Measurements from ENCODE around the gene PRRT4.
A peak's percentile ranks its signal among the peaks of the same experiment; 100 is the strongest.

PRRT4 gene

GRCh38 chr7:128307061-128307460 lies 54.4 kb downstream of the PRRT4 start:
- H3K4me3 ChIP-seq (ENCODE audit: low read depth, low read length): no peak overlapping the region
- peaks cover 70% of the 10 kb centered on the region for H3K36me3 ChIP-seq
- H3K27me3 ChIP-seq: no peaks in the 10 kb centered on the region
- DNase-seq: no peak
- no peaks in the 10 kb centered on the region for H3K9me3 ChIP-seq
- TF ChIP-seq, protein P1, sequence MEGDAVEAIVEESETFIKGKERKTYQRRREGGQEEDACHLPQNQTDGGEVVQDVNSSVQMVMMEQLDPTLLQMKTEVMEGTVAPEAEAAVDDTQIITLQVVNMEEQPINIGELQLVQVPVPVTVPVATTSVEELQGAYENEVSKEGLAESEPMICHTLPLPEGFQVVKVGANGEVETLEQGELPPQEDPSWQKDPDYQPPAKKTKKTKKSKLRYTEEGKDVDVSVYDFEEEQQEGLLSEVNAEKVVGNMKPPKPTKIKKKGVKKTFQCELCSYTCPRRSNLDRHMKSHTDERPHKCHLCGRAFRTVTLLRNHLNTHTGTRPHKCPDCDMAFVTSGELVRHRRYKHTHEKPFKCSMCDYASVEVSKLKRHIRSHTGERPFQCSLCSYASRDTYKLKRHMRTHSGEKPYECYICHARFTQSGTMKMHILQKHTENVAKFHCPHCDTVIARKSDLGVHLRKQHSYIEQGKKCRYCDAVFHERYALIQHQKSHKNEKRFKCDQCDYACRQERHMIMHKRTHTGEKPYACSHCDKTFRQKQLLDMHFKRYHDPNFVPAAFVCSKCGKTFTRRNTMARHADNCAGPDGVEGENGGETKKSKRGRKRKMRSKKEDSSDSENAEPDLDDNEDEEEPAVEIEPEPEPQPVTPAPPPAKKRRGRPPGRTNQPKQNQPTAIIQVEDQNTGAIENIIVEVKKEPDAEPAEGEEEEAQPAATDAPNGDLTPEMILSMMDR (IDR thresholded peaks at IDR 0.05; ENCODE audit: low read depth, low read length): no peak
- no peaks in the 10 kb centered on the region; the same call in 1 of the 2 replicates for H3K4me1 ChIP-seq

GRCh38 chr7:128304212-128304611 lies 57.3 kb downstream of the PRRT4 start:
- no peak for DNase-seq
- Histone ChIP-seq H3K9me3 (no peaks in the 10 kb centered on the region), H3K36me3 (peaks cover 47% of the 10 kb centered on the region), H3K4me3 (ENCODE audit: low read depth, low read length) (no peak overlapping the region), H3K27me3 (no peaks in the 10 kb centered on the region), H3K4me1 (peaks cover 5% of the 10 kb centered on the region)
- TF ChIP-seq, protein P1 (IDR thresholded peaks at IDR 0.05; ENCODE audit: low read depth, low read length): no peak

GRCh38 chr7:128303643-128304042 lies 57.8 kb downstream of the PRRT4 start:
- Histone ChIP-seq H3K9me3 (no peaks in the 10 kb centered on the region), H3K4me3 (ENCODE audit: low read depth, low read length) (no peak overlapping the region), H3K27me3 (no peaks in the 10 kb centered on the region), H3K4me1 (peaks cover 5% of the 10 kb centered on the region), H3K36me3 (peaks cover 43% of the 10 kb centered on the region)
- TF ChIP-seq, protein P1 (IDR thresholded peaks at IDR 0.05; ENCODE audit: low read depth, low read length): no peak
- DNase-seq: no peak

DNA sequence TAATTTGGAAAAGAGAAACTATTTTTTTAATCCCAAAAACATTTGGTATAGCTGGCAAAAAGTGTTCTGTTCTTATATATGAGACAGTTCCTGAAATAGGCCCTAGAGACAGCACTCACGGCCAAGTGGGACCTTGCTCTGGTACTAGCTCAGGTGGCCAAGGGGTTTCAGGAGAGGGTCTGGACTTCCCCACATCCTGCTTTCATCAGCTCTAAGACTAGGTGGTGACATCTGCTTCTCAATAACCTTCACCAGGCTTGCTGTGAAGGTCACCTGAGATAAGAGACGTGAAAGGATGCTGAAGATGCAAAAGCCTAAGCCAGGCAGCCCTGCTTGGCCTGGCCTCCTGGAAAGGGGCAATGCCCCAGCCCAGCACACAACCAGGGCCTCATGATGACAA lies 58.4 kb downstream of the PRRT4 start:
- TF ChIP-seq, protein P1 (IDR thresholded peaks at IDR 0.05; ENCODE audit: low read depth, low read length): no peak
- H3K36me3 ChIP-seq: peaks cover 38% of the 10 kb centered on the region

DNA sequence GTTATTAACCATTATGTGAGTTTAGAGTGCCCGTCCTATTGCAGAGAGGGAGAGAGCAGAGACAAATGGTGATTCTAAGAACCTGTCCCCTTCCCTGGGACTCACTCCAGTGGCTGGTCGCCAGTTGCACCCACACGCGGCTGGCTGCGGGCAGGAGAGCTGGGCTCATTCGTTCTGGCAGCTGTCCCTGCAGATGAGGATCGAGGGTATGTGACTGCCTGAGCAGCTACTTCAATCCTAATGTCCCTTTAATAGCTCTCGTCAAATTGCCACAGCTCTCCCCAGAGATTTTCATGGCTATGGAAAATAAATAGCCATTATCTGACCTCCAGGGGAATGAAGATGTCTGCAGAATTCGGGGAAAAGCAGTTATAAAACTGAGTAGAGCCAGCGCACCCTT lies 59.4 kb downstream of the PRRT4 start:
- H3K36me3 ChIP-seq: peaks cover 28% of the 10 kb centered on the region
- TF ChIP-seq, protein P1 (IDR thresholded peaks at IDR 0.05; ENCODE audit: low read depth, low read length): no peak
- peaks cover 5% of the 10 kb centered on the region for H3K4me1 ChIP-seq
- no peaks in the 10 kb centered on the region for H3K9me3 ChIP-seq
- no peak overlapping the region for H3K4me3 ChIP-seq (ENCODE audit: low read depth, low read length)
- H3K27me3 ChIP-seq: no peaks in the 10 kb centered on the region
- DNase-seq: peak; percentile 68

More for the DNA sequence above, 58.4 kb downstream of the PRRT4 start:
- H3K9me3 ChIP-seq: no peaks in the 10 kb centered on the region
- no peak for DNase-seq
- no peak overlapping the region for H3K4me3 ChIP-seq (ENCODE audit: low read depth, low read length)
- no peaks in the 10 kb centered on the region for H3K27me3 ChIP-seq
- peaks cover 5% of the 10 kb centered on the region for H3K4me1 ChIP-seq

Measured in BE2C (cell line).